ENCODE measurements around the gene TMEM82.

- TF ChIP-seq TEAD4 (IDR thresholded peaks at IDR 0.05) (no peak), FOXM1 (IDR thresholded peaks at IDR 0.05; ENCODE audit: borderline replicate concordance, low read depth) (no peak), ZBTB7A (IDR thresholded peaks at IDR 0.05; ENCODE audit: low read depth) (no peak), YY1 (IDR thresholded peaks at IDR 0.05; ENCODE audit: low read depth) (no peak), USF1 (IDR thresholded peaks at IDR 0.05) (no peak), NFIC (IDR thresholded peaks at IDR 0.05) (no peak), CEBPB (IDR thresholded peaks at IDR 0.05) (no peak), RAD21 (IDR thresholded peaks at IDR 0.05; ENCODE audit: low read depth) (no peak), EP300 (IDR thresholded peaks at IDR 0.05; ENCODE audit: borderline replicate concordance) (no peak), MAX (IDR thresholded peaks at IDR 0.05) (no peak), TAF1 (IDR thresholded peaks at IDR 0.05; ENCODE audit: low read depth) (no peak), REST (IDR thresholded peaks at IDR 0.05; ENCODE audit: low read depth) (no peak), CREB1 (IDR thresholded peaks at IDR 0.05; ENCODE audit: low read depth) (no peak), TCF12 (IDR thresholded peaks at IDR 0.05; ENCODE audit: low read depth) (no peak)
These were observed 33.7 kb upstream of the TMEM82 start for GRCh38 chr1:15708486-15709137.
